Right kidney (tissue), 1 donor: ENCODE results near the gene TLCD5.

ENCODE experiments used
- DNase-seq: peaks from one replicate; pipeline ENCODE4 v3.0.0-alpha.2; 2016

The TLCD5 gene

DNA sequence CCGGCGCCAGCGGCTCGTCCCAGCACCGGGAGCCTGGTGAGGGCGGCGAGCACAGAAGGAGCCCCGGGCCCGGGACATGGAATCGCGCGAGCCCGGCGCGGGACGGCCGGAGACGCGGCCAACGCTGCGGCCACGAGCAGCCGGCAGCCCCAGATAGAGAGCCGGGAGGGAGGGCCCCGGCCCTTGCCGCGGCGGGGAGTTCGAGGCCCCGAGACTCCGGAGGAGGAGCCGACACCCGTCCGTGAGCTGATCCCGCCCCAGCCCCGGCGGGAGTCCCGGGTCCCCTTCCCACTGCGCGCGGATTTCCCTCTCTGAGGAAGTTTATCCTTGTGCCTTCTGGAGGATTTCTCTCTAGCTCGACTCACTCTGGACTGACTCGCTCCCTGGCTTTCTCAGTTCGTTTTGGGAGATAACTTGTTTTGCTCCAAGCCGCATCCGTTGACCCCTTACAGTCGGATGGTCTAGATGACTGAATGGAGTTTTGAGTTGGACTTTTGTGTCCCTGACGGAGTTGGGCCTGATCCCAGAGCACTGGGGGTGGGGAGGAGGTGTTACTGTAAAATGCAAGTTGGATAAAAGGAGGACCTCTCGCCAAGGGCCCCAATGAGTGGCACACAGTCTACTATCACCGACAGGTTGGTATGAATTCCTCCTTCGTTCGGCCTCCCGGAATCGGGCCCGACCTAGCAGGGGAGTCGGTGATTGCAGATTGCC is 11.7 kb downstream of the TLCD5 start:
- DNase-seq: no peak

DNA sequence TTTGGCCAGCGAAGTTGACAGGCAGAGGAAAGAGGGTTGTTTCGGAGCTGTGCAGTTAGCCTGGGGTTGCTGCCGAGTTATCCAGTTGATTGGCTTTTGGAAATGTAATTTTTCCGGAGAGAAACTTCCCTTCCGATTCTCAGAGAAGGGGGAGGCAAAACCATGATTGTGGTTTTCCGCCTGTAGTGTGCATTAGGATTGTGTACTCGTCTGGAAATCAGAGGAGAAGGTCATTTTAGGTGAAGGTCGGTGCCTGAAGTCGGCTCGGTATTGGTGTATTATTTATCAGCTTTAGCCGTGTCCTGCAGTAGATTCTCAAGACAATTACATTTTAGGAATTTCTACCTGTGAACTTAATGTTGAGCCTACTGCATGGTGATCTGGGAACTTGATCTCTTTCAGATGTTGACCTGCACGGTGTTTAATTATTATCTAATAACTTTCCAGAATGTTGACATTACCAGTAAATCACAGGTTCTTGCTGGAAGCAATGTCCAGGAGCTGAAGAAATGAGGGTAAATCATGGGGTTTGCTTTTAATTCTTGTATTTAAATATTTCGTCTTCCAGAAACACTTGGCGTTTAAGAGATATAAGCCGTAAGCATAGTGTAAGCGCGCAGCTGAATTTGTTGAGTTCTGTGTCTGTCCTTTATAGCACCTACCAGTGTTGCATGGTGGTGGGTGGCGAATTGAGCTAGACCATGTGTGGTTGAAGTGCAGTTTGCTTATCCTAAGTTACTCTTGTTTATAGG is 12.4 kb downstream of the TLCD5 start:
- no peak for DNase-seq

DNA sequence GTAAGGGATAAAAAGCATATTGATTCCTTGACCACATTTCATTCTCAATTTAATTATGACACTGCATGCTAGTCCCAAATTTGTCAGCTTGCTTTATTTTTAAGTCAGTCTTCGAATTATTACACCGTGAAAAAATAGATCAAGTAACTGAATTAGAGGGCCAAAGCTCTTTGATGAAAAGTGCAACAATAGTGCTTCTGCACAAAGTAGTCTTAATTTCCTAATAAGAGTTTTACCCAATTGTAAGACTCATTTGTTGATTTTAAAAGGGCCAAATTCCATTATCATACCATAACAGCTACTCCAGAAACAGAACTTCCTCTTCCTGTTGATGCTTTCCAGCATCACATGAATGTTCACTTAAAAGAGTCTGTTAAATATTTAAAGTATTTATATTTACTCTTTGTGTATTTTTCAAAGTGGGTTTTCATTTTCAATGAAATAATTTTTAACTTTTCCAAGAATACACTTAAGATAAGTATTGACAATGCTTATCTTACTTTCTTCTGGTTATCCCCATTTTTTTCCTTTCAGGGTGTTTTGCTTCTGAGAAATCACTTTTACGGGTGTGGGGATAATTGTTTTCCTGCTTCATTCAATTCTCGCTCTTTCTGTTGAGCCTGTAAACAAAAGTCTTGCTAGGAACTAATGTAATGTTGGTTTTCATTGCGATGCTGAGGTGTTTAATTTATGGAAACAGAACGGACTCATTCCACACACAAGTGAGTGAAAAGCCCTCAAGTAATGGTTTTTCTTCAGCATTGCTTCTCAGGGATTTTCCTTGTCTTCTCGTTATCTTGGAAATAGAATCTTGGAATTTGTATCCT is 13.2 kb downstream of the TLCD5 start:
- DNase-seq: no peak

DNA sequence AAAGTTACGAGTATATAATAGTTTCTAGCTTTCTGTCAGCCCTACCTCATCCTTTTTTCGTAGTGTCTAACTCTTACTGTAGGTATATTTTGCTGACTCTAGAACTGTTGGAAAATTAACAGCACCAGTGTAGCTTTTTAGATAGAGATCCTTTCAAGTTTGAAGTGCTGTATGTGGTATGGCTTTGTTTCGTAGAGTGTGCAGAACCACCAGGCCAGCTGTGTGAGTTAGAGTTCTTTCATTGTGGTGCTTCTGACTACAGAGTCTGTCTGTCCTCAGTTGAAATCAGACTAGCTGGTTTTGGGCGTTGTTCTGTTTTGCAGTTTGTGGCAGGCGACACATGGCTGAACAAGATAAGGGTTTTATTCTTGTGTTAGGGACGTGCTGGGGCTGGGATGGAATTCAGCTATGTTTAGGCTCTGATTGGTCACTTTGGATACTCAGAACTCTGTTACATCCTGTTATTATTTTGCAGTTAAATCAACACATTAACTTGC is 14.3 kb downstream of the TLCD5 start:
- peak; percentile 37 for DNase-seq

DNA sequence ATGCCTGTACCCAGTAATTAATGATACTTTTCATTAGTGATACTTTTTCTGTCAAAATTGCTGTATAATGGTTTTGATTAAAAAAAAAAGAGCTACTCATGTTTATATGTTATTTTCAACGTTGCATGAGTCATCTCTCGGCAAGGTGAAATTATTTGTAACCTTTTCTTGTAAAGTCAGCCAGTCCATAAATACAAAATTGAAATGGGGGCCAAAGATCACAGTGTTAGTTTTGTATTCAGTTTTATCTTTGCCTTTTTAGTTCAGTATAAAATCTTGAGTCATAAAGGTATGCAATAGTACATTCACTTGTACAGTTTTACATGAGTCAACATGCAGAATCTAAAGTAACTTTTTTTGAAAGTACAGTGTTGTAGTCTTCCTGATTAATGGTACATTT is 15.4 kb downstream of the TLCD5 start:
- no peak for DNase-seq

DNA sequence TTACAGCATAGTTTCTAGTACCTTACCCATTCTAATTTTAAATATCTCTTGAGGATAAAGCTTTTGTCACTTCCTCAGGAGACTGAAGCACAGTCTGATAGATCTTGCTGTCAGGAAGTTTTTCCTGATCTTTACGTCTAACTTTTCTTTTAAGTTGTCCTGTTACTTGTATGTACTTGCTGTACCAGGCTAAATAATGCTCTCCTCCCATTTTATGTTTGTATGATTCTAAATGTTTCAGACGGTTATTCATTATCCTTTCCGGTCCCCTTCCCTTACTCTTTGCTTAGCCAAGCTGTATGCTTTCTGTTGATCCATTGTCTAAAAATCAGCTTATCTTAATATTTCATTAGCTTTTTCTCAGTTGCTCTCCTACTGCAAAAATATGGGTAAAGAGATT is 17.1 kb downstream of the TLCD5 start:
- DNase-seq: no peak

DNA sequence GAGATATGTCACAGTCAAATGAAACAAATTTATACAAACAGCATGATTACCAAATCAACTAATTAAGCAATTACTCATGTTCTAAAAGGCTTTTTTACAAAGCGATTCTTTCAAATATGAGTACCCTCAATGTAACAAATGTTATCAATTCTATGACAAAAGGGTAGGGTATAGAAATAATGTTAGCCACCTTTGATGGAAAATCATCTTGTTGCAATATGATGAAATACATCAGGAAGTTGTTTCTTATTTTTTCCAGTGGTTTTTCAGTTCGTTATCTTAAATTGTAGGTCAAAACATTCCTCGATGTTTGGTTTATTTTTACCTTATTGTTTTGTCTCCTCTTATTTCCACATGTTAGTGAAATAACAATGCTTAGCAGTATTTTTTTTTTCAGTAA is 17.6 kb downstream of the TLCD5 start:
- DNase-seq: no peak

DNA sequence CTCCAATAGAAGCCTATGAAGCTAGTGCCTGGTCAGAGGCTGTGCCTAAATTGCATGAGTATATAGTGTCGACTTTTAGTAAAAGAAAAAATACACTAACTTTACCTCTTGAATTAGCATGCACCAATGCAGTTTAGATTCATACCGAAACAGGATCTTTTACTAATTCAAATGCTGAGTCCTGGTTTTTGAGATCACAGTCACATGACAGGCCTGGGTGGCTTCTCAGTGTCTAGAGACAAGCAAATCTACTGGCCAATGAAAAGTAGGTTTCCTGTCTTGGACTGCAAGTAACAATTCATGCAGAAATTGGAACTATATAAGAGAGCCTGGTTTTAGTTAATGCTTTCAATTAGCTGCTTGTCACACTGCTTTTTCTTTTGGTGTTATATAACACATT is 18.3 kb downstream of the TLCD5 start:
- no peak for DNase-seq

DNA sequence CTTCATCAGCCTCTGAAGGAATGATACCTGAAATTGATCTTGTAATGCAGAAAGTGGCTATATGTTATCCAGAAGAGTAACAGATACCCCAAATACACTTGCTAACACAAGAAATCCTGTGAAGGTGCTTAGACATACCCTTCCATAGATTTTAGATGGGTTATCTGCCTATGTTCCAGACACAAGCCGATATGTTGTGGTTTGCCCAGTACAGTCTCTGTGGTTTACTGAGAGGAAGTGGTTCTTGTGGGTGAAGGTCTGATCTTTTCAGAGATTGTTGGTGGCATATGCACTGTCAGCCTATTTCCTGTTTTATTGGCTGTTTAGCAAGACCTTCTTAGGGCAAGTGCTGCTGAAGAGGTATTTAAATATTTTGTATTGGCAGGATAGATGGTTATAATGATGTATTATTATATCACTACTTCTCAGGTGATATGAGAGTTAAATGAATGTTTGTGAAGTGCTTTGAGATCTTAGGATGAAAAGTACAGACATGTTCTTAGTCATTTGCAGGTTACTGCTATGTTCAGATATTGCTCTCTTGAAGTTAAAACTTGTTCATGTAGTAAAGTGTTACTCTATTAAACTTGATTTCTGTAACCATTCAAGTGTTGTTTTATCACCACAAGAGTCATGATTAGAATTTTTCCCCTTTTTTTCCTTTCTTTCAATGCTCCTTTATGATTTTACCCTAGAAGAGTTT is 19.4 kb downstream of the TLCD5 start:
- DNase-seq: no peak

DNA sequence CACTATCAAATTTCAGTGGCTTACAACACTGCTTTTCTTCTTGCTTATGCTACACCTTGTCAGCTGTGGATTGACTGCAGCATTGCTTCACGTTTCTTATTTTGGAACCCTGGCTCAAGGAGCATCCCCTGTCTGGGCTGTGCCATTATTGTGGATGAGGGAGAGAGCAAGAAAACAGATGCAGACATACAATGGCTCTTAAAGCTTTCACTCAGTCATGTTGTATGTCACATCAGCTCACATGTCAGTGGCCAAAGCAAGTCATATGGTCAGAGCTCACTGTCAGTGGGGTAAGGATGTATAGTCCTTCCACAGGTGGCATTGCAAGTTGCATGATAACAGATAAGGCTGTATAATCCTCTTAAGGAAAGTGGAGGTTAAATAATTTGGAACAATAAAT is 21.1 kb downstream of the TLCD5 start:
- DNase-seq: no peak

DNA sequence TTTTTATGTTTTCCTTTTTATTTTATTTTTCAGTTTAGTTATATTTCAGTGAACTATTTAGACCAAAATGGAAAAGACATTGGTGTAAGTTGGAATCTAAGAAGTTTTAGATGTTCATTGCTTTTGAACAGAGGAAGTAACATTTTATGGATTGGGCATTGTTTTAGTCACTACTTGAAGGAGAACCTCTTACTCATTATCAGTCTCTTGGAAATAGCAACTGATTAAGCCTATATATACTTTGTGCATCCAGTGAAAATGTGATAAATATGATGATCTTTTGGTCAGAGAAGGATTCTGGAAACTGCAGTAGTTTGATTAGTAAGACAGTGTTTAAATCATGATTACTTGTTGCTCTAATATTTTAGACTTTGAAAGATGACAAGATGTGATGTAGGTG is 25.5 kb downstream of the TLCD5 start:
- no peak for DNase-seq

DNA sequence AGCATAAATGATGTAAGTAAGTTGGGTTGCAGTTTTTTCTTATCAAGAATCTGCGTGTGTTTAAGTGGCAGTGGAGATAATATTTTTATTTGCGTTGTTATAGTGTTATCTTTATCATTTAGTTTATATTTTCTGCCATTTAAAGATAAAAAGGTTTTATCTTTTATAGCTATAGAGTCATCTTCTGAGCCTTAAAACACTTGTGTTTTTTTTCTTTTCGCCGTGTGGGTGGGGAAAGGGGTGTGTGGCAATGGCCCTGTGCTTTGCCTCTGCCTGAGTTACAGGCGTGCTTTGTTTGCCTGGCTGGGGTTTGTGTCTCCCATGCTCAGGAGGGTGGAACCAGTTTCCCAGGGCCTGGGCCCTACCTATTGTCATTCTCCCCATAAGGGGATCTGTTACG is 27.3 kb downstream of the TLCD5 start:
- no peak for DNase-seq

DNA sequence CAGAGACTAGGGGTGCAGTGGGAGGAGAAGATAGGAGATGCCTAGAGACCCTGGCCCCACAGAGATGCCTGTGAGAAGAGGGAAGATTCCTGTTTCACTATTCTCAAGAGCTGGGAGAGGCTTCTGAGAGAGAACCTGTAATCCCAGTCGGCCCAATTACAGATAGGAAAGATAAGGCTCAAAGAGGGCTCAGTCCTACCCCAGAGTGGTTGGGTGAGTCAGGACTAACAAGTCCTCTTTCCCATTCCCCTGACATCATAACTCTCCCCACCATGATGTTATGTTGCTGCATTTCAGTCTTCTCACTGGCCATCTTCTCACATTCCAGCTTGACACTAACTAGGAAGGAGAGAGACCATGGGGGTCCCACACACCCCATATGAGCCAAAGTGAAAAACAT is 29.0 kb downstream of the TLCD5 start:
- DNase-seq: no peak

DNA sequence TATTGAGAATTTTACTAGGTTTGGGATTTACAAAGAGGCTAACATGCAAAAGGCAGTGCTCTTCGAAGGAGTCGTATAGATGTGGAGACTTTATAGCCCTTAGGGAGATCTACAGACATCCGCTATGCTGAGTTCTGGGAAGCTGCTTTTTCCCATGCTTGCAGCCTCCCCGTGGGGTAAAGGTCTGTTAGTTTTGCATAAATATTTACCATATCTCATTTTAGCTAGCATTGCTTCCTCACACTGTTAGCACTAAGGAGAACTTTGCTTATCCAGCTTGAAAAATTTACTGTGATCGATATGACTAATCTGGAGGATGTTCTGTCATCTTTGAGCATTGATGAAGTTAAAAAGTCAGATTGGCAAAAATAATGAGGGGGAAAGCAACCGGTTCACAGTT is 29.7 kb downstream of the TLCD5 start:
- DNase-seq: no peak

DNA sequence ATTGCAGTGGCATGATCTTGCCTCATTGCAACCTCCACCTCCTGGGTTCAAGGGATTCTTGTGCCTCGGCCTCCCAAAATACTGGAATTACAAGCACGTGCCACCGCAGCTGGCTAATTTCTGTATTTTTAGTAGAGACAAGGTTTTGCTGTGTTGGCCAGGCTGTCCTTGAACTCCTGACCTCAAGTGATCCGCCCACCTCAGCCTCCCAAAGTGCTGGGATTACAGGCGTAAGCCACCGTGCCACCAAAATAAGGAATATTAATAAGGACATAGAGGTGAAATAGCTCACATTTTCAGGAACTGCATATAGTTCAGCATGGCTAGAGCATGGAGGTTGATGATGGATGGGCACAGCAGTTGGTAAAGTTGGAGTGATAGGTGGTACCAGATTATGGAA is 32.5 kb downstream of the TLCD5 start:
- DNase-seq: no peak

DNA sequence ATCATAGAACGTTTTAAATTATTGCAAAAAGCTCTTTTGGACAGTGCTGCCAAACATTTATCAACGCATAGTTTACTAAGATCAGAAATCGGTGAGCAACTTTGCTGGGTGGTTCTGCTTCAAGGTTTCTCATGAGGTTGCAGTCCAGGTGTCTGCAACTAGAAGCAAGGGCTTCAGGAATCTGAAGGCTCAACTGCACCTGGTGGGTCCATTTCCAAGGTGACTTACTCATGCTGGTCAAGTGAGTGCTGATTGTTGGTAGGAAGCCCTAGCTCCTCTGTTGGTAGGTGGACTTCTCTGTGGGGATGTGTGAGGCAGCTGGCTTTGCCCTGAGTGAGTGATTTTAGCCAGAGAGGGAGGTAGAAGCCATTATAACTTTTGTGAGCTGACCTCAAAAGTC is 33.6 kb downstream of the TLCD5 start:
- no peak for DNase-seq

DNA sequence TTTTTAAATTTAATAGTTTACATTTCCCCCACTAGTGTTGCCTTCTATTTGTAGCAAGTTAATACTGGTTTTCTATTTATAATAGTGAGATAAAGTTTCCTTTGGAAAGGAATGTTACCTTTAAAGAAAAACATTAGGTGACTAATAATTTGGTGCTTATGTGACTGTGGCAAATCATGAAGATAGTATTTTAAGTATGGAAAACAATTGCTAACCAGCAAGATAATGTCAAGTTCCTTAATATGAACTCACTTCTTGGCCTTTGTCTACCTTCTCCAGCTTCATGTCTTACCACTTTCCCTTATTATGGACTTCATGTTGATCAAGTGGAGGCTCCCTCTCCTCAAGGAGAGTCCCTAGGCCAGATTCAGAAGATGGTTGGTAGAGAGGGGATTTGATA is 38.3 kb downstream of the TLCD5 start:
- no peak for DNase-seq

DNA sequence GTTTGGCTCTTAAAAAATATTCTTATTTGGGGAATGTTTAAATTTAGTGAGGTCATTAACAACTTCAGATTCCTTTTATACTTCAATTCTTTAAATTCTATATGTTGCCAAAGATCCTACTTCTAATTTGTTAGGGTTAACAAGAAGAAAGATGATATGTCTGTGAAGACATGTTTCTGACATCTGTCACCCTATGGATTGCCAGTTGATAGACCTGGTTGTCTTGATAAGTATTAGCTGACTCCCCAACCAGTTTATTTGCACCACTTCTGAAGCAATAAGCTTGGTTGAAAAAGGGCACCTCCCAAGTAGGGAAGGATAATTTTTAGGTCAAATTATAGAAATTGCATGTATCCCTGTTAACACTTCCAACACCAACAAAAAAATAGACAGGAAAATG is 40.4 kb downstream of the TLCD5 start:
- DNase-seq: no peak

DNA sequence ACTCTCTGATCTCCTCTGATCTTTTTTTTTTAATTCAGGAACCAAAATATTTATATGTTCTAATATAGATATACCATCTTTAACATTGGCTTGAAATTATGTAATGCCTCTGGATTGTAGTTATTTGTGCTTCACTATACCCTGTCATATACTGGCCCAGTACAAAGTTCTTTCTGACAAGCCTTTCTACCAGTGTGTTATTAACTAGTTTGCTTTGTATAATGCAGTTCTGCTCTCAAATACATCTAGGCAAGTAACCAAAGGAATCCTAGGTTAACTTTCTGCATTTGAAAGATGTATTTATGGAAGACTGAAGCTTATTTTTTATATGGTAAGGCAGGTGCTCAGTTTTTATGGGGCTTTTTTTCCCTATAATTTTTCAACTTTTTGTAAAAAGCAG is 47.2 kb downstream of the TLCD5 start:
- DNase-seq: no peak

DNA sequence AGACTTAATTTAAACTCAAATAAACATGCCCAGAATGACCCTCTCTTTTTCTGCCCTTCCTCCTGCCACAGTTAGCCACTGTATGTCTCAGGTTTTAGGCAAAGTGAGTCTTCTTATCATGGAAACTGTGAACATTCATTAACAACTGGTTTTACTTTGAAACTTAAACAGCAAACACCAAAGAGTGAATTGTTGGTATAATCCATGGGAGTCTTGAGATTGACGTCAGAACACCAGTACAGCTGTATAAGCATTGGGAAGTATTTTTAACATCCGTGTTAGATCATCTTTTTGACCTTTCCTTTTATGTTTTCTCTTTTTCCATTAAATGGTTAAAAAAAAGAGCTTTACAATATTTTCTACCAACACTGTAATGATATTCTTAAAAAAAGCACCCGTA is 50.0 kb downstream of the TLCD5 start:
- no peak for DNase-seq

DNA sequence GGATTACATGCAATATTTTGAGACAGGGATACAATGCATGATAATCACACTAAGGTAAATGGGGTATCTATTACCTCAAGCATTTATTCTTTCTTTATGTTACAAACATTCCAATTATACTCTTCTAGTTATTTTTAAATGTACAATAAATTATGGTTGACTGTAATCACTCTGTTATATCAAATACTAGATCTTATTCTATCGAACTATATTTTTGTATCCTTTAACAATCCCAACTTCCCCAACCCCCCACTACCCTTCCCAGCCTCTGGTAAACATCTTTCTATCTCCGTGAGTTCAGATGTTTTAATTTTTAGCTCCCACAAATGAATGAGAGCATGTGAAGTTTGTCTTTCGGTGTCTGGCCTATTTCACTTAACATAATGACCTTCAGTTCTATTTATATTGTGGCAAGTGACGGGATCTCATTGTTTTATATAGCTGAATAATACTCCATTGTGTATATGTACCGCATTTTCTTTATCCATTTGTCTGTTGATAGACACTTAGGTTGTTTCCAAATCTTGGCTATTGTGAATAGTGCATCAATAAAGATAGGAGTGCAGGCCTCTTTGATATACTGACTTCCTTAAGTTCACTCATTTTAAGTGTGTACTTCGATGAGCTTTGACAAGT is 51.6 kb downstream of the TLCD5 start:
- DNase-seq: no peak

DNA sequence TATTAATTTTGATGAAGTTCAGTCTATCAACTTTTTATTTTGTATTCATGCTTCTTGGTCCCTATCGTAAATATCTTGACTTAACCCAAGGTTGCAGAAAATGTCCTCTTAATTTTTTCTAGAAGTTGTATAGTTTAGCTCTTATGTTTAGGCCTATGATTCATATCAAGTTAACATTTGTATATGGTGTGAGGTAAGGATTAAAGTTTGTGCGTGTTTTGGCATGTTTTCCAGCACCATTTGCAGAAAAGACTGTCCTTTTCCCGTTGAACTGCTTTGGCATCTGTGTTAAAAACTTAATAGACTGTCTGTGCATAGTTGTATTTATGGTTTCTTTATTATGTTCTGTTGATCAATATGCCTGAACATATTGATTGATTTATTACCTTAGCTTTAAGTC is 53.4 kb downstream of the TLCD5 start:
- DNase-seq: no peak
